Umbilical cord (tissue), 2 donors: ENCODE results near the gene XIST. TPM values are rescaled to one million over a fixed set of nuclear protein-coding genes. Genes with fewer than 3 reads are reported as not detected.
"Not testable (repeated sequence)": the region's sequence is repeated elsewhere in the genome, so short reads cannot be mapped to it uniquely, and the experiment has no call there.

Experiments
- DNase-seq: peaks from one replicate; pipeline ENCODE4 v3.0.0-alpha.2; 2015; ENCODE audit warnings: low spot score
- total RNA-seq: library from RNA; depleted of rRNA; stranded (reverse); fragments of >200 nt; gene quantifications from one replicate; pipeline ENCODE4 v1.2.3, GENCODE V29; 2014; ENCODE audit warnings: low replicate concordance; ENCODE audit not compliant: insufficient read depth

The XIST gene
- total RNA-seq, result 13.7 TPM

DNA sequence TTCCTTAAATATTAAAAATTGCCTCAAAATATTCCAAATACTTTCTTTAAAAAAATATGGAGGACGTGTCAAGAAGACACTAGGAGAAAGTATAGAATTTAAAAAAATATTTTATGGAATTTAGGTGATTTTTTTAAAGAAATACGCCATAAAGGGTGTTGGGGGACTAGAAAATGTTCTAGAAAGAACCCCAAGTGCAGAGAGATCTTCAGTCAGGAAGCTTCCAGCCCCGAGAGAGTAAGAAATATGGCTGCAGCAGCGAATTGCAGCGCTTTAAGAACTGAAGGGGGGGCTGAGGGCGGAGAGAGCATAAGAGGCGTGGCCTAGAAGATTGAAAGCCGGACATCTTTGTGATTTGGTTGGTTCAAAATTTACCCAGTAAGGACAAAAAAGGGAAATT lies at the start of gene XIST:
TSS of gene XIST (minus strand) at position 248 of the 400 bp plus-strand sequence.
- DNase-seq, result no peak

GRCh38 chrX:73898315-73898714 lies 45.8 kb upstream of the XIST start:
- DNase-seq, result not testable (repeated sequence)

- not testable (repeated sequence) for DNase-seq
Observed at GRCh38 chrX:73892515-73893090, 40.1 kb upstream of the XIST start.

GRCh38 chrX:73882260-73882659 lies 29.7 kb upstream of the XIST start:
- not testable (repeated sequence) for DNase-seq

- no peak for DNase-seq
Observed at GRCh38 chrX:73877687-73878086, 25.2 kb upstream of the XIST start.

DNA sequence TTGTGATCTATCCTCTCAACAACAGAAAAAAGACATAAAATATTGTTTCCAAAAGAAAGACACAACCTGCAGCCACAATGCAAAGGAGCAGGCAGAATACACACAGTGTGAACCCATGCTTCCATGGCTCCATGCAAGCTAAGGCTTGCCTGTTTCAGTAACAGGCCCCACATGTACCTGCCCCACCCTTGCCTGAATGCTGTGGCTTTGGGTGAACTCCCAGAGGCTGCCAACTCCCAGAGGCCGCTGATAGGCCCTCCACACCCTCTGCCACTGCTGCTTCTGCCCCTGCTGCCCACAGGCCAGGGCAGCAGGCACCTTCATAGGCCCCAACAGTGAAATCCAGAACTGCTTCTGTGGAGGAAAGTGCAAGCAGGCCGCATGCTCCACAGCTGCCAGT lies 24.4 kb upstream of the XIST start:
- DNase-seq, result peak; percentile 3

DNA sequence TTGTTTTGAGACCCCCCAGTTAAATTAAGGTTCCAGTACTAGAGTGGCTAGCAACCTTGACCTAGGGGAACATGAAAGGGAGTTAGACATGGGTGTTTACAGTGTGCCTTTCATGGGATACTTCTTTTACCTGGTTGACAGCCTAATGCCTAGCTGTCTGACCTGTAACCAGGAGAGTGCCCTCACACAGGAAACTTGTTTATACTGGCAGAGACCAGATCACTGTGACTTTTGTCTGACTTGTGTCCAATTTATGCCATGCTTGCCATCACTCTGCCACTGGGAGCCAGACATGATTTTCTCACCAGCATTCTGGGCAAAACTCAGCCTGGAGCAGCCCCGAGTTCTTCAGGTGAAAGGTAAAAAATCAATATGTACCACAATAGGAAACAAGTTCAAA lies 16.4 kb upstream of the XIST start:
- DNase-seq, result no peak

- DNase-seq, result no peak
Observed at GRCh38 chrX:73867144-73867543, 14.6 kb upstream of the XIST start.

DNA sequence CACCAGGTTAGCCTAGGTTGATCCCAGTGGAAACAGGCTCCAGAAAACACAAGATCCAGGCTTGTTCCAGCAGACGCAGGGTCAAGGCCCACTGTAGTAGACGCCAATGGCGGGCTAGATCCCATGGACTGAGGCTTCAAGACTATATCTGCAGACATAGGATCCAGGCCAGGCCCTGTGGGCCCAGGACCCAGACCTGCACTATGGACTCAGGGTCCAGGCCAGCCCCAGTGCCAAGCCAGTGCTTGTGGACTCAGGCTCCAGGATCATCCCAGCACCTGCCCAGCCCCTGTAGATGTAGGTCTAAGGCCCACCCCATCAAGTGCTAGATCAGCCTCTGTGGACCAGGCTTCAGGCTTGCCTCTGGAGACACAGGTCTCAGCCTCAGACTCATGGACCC lies 11.3 kb upstream of the XIST start:
- DNase-seq, result no peak

DNA sequence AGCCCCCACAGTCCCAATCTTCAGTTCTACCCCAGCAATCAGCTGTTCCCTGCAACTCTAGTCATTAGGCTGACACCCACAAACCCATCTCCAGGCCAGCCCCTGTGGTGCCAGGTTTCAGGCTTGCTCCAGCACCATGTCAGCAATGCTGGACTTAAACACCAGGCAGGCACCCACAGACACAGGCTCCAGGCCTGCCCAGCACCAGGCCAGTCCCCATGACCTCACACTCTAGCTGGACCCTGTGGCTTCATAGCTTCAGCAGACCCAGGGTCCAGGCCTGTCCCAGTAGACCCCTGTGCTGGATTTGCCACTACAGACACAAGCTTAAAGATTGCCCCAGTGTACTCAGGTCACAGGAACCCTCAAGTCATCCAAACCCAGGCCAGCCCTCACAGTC lies 10.8 kb upstream of the XIST start:
- DNase-seq, result no peak

DNA sequence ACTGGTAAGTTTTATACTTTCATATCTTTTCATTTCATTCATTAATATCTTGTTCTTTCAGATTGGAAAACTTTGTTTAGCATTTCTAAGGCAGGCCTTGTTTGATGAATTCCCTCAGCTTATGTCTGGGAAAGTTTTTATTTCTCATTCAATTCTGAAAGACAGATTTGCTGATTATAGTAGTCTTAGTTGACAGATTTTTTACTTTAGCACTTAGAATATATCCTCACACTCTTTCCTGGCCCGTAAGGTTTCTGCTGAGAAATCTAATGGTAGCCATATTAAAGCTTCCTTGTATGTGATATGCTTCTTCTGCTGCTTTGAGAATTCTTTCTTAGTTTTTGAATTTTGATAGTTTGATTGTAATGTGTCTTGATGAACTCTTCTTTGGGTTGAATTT lies 7.1 kb upstream of the XIST start:
- DNase-seq, result no peak

DNA sequence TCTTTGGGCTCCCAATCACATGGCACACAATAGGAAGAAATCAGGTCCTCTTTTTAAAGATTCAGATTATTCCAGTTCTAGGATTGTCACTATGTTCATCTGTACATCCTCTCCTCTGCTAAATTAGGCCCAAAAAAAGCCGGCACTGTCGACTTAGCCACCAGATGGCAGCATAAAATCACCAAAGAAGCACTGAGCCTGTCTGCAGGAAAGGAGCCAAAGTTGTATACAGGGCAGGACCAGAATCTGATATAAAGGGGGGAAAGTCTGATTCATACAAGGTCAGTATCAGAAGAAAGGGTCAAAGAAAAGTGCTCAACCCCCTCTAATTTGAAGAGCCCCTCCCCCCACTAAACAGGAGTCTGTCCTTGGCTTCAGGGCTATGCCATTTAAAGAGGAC lies 3.0 kb upstream of the XIST start:
- DNase-seq, result peak; percentile 72

- DNase-seq, result no peak
Observed at GRCh38 chrX:73852022-73852421, 492 bp downstream of the XIST start.

GRCh38 chrX:73851014-73852009 lies 1.2 kb downstream of the XIST start:
- no peak for DNase-seq

- no peak for DNase-seq
Observed at GRCh38 chrX:73850124-73851013, 2.1 kb downstream of the XIST start.

- DNase-seq, result no peak
Observed at GRCh38 chrX:73849073-73849472, 3.4 kb downstream of the XIST start.

DNA sequence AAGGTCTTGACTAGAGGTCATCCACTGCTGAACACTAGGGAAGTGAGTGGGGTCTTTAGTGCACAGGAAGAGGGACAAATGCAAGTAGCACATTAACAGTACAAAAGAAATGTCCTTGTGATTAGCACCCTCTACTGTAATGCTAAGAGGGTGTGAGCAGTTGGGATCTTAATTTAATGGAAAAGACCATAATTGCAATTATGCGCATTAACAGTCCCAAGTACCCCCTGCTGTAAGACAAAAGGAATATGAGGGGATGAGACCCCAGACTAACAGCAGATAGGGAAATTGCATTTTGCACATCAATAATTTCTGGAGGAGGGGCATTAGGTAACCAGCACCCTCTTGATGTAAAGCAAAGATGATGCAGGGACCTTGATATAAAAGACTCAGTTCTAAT lies 4.5 kb downstream of the XIST start:
- no peak for DNase-seq

- no peak for DNase-seq
Observed at GRCh38 chrX:73847100-73847499, 5.4 kb downstream of the XIST start.

DNA sequence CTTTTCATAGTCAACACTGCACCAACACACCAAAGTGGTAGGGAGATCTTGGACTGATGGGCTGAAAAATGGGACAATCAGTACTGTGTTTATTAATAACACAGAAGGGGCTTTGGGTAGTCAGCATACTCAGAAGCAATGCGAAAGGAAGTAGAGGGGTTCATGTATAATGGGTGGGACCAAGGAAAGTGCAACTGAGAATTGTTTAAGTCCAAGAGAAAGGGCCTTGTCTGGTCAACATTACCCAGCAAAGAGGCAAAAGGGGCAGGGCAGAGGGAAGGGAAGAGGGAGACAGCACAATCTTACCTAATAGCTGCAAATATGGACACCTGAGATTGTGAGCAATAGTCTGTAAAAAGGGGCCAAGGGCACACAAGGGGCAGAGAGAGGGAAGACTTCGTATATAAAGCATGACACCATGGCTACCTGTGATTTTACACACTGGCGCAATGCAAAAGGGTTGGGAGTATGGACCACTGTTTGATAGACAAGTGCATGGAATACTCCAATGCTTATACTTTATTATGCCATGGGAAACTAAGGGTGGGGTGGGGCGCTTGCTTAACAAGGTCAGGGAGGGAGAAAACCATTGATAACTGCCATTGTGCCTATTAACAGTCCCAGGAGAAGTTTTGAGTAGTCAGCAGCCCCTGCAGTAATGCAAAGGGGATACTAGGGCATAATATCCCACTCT lies 9.8 kb downstream of the XIST start:
- DNase-seq, result no peak

DNA sequence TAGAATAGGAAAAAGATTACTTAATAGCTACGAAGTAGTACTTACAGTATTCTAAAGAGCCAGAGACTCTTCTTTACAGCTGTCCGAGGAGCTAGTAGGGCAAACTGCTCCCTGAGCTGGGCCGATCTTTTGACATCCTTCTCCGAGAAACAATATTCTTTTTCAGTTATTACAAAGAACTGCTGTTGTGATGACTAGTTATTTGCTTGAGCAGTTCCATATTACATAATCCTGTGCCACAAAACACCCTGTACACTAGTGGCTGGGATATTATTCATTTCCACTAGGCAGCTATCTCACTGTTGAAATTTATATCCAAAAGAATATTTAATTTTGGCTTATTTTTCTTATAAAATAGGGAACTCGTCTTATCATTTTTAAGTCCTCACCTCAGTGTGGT lies 11.2 kb downstream of the XIST start:
- DNase-seq, result no peak
